Choroid plexus epithelial cell (primary cell): Measurements from ENCODE around the gene GADD45B.

Source experiments
- DNase-seq: peaks from one replicate; pipeline ENCODE4 v3.0.0-alpha.2; 2010; ENCODE audit warnings: low read depth
- H3K4me3 ChIP-seq: 2 replicates; pipeline ENCODE4 v1.5.1; 2011; ENCODE audit warnings: low read depth, mild to moderate bottlenecking, control low read depth, low read length, moderate library complexity
- TF ChIP-seq, protein P1 (sequence below): conservative IDR thresholded peaks from 2 replicates; pipeline ENCODE4 v1.5.1; 2011; ENCODE audit warnings: low read depth, mild to moderate bottlenecking, control low read depth, inconsistent platforms, low read length, moderate library complexity

Gene GADD45B

GRCh38 chr19:2444251-2445002 lies 31.5 kb upstream of the GADD45B start:
- TF ChIP-seq, protein P1, sequence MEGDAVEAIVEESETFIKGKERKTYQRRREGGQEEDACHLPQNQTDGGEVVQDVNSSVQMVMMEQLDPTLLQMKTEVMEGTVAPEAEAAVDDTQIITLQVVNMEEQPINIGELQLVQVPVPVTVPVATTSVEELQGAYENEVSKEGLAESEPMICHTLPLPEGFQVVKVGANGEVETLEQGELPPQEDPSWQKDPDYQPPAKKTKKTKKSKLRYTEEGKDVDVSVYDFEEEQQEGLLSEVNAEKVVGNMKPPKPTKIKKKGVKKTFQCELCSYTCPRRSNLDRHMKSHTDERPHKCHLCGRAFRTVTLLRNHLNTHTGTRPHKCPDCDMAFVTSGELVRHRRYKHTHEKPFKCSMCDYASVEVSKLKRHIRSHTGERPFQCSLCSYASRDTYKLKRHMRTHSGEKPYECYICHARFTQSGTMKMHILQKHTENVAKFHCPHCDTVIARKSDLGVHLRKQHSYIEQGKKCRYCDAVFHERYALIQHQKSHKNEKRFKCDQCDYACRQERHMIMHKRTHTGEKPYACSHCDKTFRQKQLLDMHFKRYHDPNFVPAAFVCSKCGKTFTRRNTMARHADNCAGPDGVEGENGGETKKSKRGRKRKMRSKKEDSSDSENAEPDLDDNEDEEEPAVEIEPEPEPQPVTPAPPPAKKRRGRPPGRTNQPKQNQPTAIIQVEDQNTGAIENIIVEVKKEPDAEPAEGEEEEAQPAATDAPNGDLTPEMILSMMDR, result no peak
- H3K4me3 ChIP-seq, result no peak overlapping the region
- no peak for DNase-seq

DNA sequence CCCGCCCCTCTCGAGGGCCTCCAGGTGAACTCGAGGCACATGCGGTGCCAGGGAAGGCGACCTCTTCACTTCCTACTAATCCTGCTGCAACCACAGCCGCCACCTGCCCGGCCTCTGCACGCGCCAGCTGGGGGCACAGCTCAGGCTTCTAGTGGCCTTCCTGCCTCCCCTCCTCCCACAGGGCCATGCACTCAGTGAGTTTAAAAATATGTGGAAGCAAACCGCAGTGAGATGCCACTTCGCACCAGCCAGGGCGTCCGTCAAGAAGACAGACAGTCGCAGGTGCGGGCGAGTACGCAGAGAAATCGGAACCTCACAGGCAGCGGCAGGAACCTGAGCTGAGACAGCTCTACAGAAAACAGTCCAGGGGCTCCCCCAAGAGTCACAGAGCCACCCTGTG lies 29.5 kb upstream of the GADD45B start:
- H3K4me3 ChIP-seq, result no peak overlapping the region
- TF ChIP-seq, protein P1, result no peak
- no peak for DNase-seq

DNA sequence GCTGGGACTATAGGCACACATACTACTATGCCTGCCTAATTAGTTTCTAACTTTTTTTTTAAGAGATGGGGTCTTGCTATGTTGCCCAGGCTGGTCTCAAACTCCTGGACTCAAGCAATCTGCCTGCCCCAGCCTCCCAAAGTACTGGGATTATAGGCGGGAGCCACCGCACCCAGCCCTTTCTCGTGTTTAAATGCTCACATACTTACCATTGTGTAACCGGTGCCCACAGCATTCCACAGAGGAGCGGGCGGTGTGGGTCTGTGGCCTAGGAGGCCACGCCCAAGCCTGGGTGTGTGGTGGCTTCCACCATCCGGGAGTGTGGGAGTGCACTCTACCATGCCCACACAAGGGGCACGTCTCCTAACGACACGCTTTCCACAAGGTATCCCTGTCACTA lies 26.9 kb upstream of the GADD45B start:
- TF ChIP-seq, protein P1, result no peak
- DNase-seq, result no peak
- no peak overlapping the region for H3K4me3 ChIP-seq

- H3K4me3 ChIP-seq, result no peak overlapping the region
- TF ChIP-seq, protein P1, result no peak
- DNase-seq, result no peak
These were observed 24.8 kb upstream of the GADD45B start for GRCh38 chr19:2451138-2451537.

DNA sequence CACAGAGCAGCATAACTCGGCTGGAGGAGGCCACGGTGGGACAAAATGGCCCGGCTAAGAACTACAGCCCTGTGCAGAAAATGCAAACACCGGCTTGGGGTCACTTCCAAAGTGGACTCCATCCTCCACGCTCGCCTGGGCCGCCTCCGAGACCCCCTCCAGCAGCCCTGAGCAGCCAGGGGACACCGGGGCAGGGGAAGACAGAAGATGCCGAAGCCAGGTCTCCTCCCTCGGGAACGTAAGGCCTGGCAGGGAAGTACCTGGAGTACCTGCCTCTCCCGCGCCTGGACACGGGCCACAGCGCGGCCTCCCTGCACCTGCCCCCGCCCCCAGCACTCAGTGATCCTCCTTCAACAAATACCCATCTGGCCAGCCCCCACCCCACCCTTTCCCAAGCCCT lies 24.2 kb upstream of the GADD45B start:
- no peak overlapping the region for H3K4me3 ChIP-seq
- TF ChIP-seq, protein P1, result no peak
- DNase-seq, result no peak

DNA sequence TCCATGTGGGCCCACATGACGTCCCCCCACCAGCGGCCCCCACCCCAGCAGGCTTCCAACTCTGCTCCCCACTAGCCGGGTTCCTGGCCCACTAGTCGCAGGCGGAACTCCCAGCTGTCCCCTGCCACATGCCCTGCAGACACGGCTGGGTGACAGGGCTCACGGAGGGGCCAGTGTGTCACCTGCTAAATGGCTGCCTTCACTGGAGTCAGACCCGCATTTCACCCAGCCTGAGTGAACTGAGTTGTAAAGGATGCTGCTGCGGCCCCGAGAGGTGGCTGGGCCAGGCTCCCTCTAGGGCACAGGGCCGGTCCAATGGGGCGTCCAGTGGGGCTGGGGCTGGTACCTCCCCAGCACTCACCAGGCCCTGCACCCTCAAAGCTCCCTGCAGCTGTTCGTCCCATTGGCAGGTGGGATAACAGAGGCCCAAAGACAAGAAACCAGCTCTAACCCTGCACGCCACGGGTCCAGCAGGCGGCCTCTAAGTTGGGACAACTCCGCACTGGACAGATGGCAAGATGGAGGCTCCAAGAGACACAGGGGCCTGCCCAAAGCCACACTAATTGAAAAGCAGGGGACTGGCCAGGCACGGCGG lies 22.4 kb upstream of the GADD45B start:
- H3K4me3 ChIP-seq, result no peak overlapping the region
- TF ChIP-seq, protein P1, result no peak
- DNase-seq, result no peak
